GM21423 (cell line): ENCODE results near the gene CFAP119.

Experiments
- ATAC-seq: cut with Tn5 transposase; IDR thresholded peaks from one replicate; pipeline ENCODE4 v1.9.1; 2021; ENCODE audit warnings: mild to moderate bottlenecking, moderate library complexity; ENCODE audit not compliant: unreplicated experiment

CFAP119 gene

GRCh38 chr16:30741461-30741914 is 20.4 kb downstream of the CFAP119 start:
- ATAC-seq: no peak

DNA sequence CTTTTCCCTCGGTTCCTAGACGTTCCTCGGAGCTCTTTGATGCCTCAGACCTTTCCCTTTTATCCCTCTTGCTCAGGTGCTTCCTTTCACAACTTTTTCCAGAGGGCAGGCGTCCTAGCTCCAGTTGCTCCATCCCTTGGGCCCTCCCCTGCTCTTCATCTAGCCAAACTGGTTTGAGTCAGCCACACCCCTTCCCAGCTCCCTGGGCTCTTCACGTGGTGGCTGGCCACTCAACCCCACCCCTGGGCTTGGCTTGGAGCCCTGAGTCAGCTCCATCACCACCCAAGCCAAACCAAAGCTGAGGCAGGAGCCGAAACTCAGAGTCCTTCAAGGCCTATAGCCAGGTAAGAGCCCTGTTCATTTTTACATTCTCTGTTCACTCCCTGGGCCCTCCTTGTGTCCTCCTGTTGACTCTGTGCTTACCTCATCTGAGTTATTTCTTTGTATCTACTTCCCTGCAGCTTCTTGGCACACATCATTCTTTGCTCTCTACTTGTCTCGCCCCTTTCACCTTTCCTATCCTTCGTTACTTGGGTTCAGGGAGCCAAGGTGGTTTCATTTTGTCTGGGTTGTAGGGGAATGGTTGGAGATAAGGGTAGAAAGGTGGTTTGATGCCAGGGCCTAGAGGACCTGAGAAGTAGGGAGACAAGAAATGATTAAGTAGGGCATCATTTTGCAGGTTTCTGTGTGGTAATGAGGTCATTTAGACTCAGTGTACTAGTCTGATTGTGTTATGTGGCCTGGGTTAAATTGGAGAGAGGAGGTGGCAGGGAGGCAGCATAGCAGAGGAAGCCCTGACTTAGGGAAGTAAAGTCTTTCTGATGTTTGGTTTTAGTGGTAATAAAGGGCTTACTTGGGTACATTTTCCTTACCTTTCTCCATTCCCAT is 21.3 kb downstream of the CFAP119 start:
- no peak for ATAC-seq

- no peak for ATAC-seq
These were observed 22.6 kb downstream of the CFAP119 start for GRCh38 chr16:30738984-30739951.

DNA sequence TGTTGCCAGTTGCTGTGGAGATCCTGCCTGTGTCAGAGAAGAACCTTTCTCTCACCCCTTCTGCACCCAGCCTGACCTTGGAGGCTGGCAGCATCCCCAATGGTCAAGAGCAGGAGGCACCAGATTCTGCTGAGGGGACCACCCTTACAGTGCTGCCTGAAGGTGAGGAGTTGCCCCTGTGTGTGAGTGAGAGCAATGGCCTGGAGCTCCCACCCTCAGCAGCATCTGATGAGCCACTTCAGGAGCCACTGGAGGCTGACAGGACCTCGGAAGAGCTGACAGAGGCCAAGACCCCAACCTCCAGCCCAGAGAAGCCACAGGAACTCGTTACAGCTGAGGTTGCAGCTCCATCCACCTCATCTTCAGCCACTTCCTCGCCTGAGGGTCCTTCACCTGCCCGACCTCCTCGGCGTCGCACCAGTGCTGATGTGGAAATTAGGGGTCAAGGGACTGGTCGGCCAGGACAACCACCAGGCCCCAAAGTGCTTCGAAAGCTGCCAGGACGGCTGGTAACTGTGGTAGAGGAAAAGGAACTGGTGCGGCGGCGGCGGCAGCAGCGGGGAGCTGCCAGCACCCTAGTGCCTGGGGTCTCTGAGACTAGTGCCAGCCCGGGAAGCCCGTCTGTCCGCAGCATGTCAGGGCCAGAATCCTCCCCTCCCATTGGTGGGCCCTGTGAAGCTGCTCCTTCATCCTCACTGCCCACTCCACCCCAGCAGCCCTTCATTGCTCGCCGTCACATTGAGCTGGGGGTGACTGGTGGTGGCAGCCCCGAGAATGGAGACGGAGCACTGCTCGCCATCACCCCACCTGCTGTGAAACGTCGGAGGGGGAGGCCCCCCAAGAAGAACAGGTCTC is 23.8 kb downstream of the CFAP119 start:
- no peak for ATAC-seq

DNA sequence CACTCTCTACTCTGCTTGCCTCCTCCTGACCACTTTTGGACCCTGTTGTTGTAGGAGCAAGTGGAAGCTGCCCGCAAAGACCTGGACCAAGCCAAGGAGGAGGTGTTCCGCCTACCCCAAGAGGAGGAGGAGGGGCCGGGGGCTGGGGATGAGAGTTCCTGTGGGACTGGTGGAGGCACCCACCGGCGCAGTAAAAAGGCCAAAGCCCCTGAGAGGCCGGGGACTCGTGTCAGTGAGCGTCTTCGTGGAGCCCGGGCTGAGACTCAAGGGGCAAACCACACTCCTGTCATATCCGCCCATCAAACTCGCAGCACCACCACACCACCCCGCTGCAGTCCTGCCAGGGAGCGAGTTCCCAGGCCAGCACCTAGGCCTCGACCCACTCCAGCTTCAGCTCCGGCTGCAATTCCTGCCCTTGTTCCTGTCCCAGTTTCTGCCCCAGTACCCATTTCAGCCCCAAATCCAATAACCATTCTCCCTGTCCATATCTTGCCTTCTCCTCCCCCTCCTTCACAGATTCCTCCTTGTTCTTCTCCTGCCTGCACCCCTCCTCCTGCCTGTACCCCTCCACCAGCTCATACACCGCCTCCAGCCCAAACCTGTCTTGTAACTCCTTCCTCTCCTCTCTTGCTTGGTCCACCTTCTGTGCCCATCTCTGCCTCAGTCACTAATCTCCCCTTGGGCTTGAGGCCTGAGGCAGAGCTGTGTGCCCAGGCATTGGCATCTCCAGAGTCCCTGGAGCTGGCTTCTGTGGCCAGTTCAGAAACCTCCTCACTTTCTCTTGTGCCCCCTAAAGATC is 24.7 kb downstream of the CFAP119 start:
- no peak for ATAC-seq

- ATAC-seq: no peak
These were observed 30.5 kb downstream of the CFAP119 start for GRCh38 chr16:30731411-30731810.

- no peak for ATAC-seq
These were observed 32.8 kb downstream of the CFAP119 start for GRCh38 chr16:30728899-30729672.

DNA sequence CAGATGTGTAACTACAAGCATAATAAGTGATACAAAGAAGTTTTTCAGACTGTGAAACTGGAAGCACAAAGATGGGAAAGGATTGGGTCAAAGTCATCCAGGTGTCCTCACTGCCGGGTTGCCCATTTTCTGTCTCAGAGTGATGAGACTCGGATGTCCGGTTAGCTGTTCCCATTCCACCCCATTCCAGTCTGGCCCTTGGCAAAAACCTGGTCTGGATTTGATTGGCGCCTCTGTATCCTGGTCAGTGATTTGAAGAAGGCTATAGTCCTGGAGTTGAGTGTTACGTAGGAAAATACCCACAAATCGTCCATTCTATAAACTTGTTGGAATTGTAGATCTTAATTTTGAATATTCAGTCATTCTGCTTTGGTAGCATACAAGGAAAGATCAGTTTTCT is 33.5 kb downstream of the CFAP119 start:
- no peak for ATAC-seq

- ATAC-seq: no peak
These were observed 36.5 kb downstream of the CFAP119 start for GRCh38 chr16:30725418-30725792.

DNA sequence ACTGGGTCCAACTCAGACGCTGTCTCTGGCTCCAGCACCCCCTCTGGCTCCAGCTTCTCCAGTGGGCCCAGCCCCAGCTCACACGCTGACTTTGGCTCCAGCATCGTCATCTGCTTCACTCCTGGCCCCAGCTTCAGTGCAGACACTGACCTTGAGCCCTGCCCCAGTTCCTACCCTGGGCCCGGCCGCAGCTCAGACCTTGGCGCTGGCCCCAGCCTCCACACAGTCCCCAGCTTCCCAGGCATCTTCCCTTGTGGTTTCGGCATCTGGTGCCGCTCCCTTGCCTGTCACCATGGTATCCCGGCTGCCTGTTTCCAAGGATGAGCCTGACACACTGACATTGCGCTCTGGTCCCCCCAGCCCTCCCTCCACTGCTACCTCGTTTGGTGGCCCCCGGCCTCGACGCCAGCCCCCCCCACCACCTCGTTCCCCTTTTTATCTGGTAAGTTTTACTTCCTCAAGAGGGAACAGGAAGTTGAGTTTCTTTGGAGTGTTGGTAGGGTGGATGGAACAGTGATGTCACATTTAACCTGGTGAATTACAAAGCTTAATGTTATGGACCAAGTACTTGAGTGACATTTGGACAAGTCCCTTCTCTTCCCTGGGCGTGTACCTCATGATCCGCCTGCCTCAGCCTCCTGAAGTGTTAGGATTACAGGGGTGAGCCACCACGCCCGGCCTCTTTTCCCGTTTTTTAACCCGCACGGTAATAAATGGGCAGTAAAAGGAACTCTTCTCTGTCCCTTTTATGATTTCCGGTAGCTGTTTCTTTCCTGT is 37.0 kb downstream of the CFAP119 start:
- ATAC-seq: no peak

- no peak for ATAC-seq
These were observed 38.0 kb downstream of the CFAP119 start for GRCh38 chr16:30723725-30724355.

DNA sequence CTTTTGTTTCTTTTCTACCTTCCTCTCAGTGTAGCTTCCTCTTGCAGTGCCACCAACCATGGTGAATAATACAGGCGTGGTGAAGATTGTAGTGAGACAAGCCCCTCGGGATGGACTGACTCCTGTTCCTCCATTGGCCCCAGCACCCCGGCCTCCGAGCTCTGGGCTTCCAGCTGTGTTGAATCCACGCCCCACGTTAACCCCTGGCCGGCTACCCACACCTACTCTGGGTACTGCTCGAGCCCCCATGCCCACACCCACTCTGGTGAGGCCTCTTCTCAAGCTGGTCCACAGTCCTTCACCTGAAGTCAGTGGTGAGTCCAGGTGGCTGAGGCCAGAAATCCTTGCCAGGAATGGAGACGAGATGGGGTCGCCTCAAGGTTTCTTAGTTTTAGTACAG is 38.9 kb downstream of the CFAP119 start:
- ATAC-seq: no peak

DNA sequence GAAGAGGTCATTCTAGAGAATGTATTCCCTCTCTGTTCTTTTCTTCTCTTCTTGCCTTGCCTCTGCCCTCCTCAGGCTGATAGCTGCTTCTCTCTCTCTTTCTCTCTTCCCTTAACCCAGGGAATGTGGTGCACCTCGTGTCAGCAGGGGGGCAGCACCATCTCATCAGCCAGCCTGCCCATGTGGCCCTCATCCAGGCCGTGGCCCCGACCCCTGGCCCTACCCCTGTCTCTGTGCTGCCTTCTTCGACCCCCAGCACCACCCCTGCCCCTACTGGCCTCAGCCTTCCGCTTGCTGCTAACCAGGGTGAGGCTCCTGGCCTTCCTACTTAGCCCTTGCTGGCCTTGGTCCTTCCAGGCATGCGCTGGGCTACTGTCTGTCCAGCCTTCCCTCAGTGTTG is 39.4 kb downstream of the CFAP119 start:
- no peak for ATAC-seq

GRCh38 chr16:30721606-30722005 is 40.3 kb downstream of the CFAP119 start:
- ATAC-seq: no peak

DNA sequence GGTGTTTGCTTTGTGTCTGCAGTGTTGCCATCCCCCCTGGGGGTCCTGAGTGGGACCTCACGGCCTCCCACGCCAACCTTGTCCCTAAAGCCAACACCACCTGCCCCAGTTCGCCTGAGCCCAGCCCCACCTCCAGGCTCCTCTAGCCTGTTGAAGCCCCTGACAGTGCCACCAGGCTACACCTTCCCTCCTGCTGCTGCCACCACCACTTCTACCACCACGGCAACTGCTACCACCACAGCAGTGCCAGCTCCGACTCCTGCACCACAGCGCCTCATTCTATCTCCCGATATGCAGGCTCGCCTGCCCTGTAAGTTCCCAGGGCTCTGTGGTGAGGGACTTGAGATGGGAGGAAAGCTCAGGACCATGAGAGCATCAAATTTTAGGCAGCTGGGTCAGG is 40.7 kb downstream of the CFAP119 start:
- ATAC-seq: no peak

GRCh38 chr16:30720694-30721093 is 41.2 kb downstream of the CFAP119 start:
- ATAC-seq: no peak

- no peak for ATAC-seq
These were observed 41.8 kb downstream of the CFAP119 start for GRCh38 chr16:30720086-30720485.
